ENCODE measurements around the gene PLCH2. TPM values are rescaled to one million over a fixed set of nuclear protein-coding genes. Genes with fewer than 3 reads are reported as not detected.

PLCH2 gene
- total and polyA plus RNA-seq, 10 of the 15 experiments (the other 5 are each of a cell fraction or from before 2014, with no cell fraction given), result 0.03 to 0.73 (median 0.24) TPM; not detected in 3

GRCh38 chr1:2452932-2453315, 23.2 kb upstream of the PLCH2 start:
- FAIRE-seq, result no peak
- TF ChIP-seq EGR1 (IDR thresholded peaks at IDR 0.05; ENCODE audit: borderline replicate concordance in 1 of 2, low read depth in 2 of 2, low read length in 2 of 2) (no peak), EZH2 (IDR thresholded peaks at IDR 0.05; ENCODE audit: borderline replicate concordance, control insufficient read depth, low read depth, low read length) (no peak), MXI1 (IDR thresholded peaks at IDR 0.05; ENCODE audit: low read depth, low read length) (no peak), BMI1 (IDR thresholded peaks at IDR 0.05; ENCODE audit: borderline replicate concordance) (no peak), MEF2A (IDR thresholded peaks at IDR 0.05; ENCODE audit: insufficient read depth, low read depth, low read length) (no peak), POLR2AphosphoS2 (IDR thresholded peaks at IDR 0.05; ENCODE audit: low read depth, low read length) (no peak), USF2 (IDR thresholded peaks at IDR 0.05; ENCODE audit: borderline replicate concordance, low read depth, low read length) (no peak), JUNB (IDR thresholded peaks at IDR 0.05) (no peak), MTA3 (IDR thresholded peaks at IDR 0.05; ENCODE audit: borderline replicate concordance, low read length) (no peak), NR2C2 (IDR thresholded peaks at IDR 0.05; ENCODE audit: borderline replicate concordance, control insufficient read depth, insufficient read length, low read depth) (no peak), CEBPB (IDR thresholded peaks at IDR 0.05; ENCODE audit: borderline replicate concordance in 1 of 2, low read depth in 2 of 2, low read length in 2 of 2) (no peak), EP300 (IDR thresholded peaks at IDR 0.05; ENCODE audit: borderline replicate concordance in 1 of 2, control insufficient read depth in 1 of 2, low read depth in 2 of 2, low read length in 2 of 2) (no peak), NKRF (conservative IDR thresholded peaks at IDR 0.05) (no peak)
- TF ChIP-seq, protein P1, sequence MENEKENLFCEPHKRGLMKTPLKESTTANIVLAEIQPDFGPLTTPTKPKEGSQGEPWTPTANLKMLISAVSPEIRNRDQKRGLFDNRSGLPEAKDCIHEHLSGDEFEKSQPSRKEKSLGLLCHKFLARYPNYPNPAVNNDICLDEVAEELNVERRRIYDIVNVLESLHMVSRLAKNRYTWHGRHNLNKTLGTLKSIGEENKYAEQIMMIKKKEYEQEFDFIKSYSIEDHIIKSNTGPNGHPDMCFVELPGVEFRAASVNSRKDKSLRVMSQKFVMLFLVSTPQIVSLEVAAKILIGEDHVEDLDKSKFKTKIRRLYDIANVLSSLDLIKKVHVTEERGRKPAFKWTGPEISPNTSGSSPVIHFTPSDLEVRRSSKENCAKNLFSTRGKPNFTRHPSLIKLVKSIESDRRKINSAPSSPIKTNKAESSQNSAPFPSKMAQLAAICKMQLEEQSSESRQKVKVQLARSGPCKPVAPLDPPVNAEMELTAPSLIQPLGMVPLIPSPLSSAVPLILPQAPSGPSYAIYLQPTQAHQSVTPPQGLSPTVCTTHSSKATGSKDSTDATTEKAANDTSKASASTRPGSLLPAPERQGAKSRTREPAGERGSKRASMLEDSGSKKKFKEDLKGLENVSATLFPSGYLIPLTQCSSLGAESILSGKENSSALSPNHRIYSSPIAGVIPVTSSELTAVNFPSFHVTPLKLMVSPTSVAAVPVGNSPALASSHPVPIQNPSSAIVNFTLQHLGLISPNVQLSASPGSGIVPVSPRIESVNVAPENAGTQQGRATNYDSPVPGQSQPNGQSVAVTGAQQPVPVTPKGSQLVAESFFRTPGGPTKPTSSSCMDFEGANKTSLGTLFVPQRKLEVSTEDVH (IDR thresholded peaks at IDR 0.05; ENCODE audit: low read depth, partially characterized antibody), result no peak
- TF ChIP-seq, protein P2, sequence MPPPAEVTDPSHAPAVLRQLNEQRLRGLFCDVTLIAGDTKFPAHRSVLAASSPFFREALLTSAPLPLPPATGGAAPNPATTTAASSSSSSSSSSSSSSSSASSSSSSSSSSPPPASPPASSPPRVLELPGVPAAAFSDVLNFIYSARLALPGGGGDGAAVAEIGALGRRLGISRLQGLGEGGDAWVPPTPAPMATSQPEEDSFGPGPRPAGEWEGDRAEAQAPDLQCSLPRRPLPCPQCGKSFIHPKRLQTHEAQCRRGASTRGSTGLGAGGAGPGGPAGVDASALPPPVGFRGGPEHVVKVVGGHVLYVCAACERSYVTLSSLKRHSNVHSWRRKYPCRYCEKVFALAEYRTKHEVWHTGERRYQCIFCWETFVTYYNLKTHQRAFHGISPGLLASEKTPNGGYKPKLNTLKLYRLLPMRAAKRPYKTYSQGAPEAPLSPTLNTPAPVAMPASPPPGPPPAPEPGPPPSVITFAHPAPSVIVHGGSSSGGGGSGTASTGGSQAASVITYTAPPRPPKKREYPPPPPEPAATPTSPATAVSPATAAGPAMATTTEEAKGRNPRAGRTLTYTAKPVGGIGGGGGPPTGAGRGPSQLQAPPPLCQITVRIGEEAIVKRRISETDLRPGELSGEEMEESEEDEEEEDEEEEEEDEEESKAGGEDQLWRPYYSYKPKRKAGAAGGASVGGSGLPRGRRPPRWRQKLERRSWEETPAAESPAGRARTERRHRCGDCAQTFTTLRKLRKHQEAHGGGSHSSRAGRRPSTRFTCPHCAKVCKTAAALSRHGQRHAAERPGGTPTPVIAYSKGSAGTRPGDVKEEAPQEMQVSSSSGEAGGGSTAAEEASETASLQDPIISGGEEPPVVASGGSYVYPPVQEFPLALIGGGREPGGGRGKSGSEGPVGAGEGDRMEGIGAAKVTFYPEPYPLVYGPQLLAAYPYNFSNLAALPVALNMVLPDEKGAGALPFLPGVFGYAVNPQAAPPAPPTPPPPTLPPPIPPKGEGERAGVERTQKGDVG (CRISPR knock-in tag; IDR thresholded peaks at IDR 0.05), result no peak

More at GRCh38 chr1:2452932-2453315, 23.2 kb upstream of the PLCH2 start:
- ChIA-PET RAD21 (ENCODE audit: unreplicated experiment) (no interaction called here), POLR2A (no interaction called here), SMC1A (ENCODE audit: uncharacterized antibody, unreplicated experiment) (no interaction called here), CTCF (no interaction called here)
- intact Hi-C loops (cut with micrococcal nuclease; ENCODE audit: unreplicated experiment) (no loop called here), in situ Hi-C loops (cut with MboI) (no loop called here)
- H3K4me1 ChIP-seq (ENCODE audit: control insufficient read depth, insufficient read depth, low read length), result no peaks in the 10 kb centered on the region
- H3K27ac ChIP-seq (ENCODE audit: control insufficient read depth, insufficient read depth), result no peak overlapping the region
- no peak overlapping the region for H2AFZ ChIP-seq (ENCODE audit: control insufficient read depth, low read depth, low read length)
- H3K4me3 ChIP-seq, result no peak overlapping the region
- H3K4me2 ChIP-seq (ENCODE audit: control insufficient read depth, insufficient read depth), result no peak overlapping the region
- WGBS (ENCODE audit: insufficient coverage, insufficient replicate concordance, low lambda C conversion rate, missing lambda C conversion rate), result 50% methylated on average over 19 of the region's 19 CpGs
- no TSS peak for BruUV-seq (replicated peaks)
- H3K27me3 ChIP-seq (replicated peaks in 1 of 2; ENCODE audit: control insufficient read depth in 2 of 2, insufficient read depth in 2 of 2, low read length in 1 of 2), result no peaks in the 10 kb centered on the region; a peak in 1 of 4 replicates
- no peaks in the 10 kb centered on the region for H3K36me3 ChIP-seq (ENCODE audit: control insufficient read depth in 2 of 2, insufficient read depth in 2 of 2, low read length in 1 of 2)
- ATAC-seq, result no peak
- no peak for DNase-seq (ENCODE audit: low read depth, low spot score)
- H3K79me2 ChIP-seq (ENCODE audit: control insufficient read depth, insufficient read depth, low read length), result no peaks in the 10 kb centered on the region
- H3K9ac ChIP-seq (ENCODE audit: control insufficient read depth, insufficient read depth, low read length), result no peak overlapping the region
- H3K9me3 ChIP-seq (replicated peaks; ENCODE audit: control insufficient read depth, insufficient read depth, low read length), result no peaks in the 10 kb centered on the region
- no peaks in the 10 kb centered on the region for H4K20me1 ChIP-seq (ENCODE audit: control insufficient read depth, insufficient read depth)

Data from GM12878 (cell line).